ENCODE results near the gene SNAI3.

- TF ChIP-seq CTCF (conservative IDR thresholded peaks at IDR 0.05; ENCODE audit: low read depth in 2 of 2) (no peak), POLR2AphosphoS5 (IDR thresholded peaks at IDR 0.05; ENCODE audit: low read depth) (no peak), EZH2phosphoT487 (IDR thresholded peaks at IDR 0.05; ENCODE audit: unreplicated experiment) (no peak), CREB1 (CRISPR knock-in tag; IDR thresholded peaks at IDR 0.05; ENCODE audit: low read depth) (no peak), EZH2 (IDR thresholded peaks at IDR 0.05; ENCODE audit: low read depth, unreplicated experiment) (no peak), ZNF462 (CRISPR knock-in tag; IDR thresholded peaks at IDR 0.05) (no peak), ZNF331 (CRISPR knock-in tag; IDR thresholded peaks at IDR 0.05; ENCODE audit: low read depth) (no peak), JUNB (IDR thresholded peaks at IDR 0.05; ENCODE audit: unreplicated experiment) (no peak), ZNF114 (CRISPR knock-in tag; IDR thresholded peaks at IDR 0.05) (no peak)
- TF ChIP-seq, protein P1, sequence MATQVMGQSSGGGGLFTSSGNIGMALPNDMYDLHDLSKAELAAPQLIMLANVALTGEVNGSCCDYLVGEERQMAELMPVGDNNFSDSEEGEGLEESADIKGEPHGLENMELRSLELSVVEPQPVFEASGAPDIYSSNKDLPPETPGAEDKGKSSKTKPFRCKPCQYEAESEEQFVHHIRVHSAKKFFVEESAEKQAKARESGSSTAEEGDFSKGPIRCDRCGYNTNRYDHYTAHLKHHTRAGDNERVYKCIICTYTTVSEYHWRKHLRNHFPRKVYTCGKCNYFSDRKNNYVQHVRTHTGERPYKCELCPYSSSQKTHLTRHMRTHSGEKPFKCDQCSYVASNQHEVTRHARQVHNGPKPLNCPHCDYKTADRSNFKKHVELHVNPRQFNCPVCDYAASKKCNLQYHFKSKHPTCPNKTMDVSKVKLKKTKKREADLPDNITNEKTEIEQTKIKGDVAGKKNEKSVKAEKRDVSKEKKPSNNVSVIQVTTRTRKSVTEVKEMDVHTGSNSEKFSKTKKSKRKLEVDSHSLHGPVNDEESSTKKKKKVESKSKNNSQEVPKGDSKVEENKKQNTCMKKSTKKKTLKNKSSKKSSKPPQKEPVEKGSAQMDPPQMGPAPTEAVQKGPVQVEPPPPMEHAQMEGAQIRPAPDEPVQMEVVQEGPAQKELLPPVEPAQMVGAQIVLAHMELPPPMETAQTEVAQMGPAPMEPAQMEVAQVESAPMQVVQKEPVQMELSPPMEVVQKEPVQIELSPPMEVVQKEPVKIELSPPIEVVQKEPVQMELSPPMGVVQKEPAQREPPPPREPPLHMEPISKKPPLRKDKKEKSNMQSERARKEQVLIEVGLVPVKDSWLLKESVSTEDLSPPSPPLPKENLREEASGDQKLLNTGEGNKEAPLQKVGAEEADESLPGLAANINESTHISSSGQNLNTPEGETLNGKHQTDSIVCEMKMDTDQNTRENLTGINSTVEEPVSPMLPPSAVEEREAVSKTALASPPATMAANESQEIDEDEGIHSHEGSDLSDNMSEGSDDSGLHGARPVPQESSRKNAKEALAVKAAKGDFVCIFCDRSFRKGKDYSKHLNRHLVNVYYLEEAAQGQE (IDR thresholded peaks at IDR 0.05; ENCODE audit: unreplicated experiment), result no peak
Observed at GRCh38 chr16:88721815-88722755, 35.8 kb upstream of the SNAI3 start.

All from GM23338 (cell line).